Subcutaneous adipose tissue (tissue), 4 donors: Measurements from ENCODE around the gene CBLC. TPM values are rescaled to one million over a fixed set of nuclear protein-coding genes. Genes with fewer than 3 reads are reported as not detected.

Source experiments
- total RNA-seq, 4 donors: library from RNA; depleted of rRNA; stranded (reverse); fragments of >200 nt; gene quantifications; one replicate each; pipeline ENCODE4 v1.1.0, GENCODE V29; 2016
- TF ChIP-seq, protein P1 (sequence below): fragments of 450-650 bp; IDR thresholded peaks from one replicate; pipeline ENCODE4 v1.5.1; 2016; ENCODE audit warnings: low read depth, mild to moderate bottlenecking, control low read depth, antibody characterized with exemption, moderate library complexity

Gene CBLC
- total RNA-seq, 4 donors from 2014 or later: not detected

DNA sequence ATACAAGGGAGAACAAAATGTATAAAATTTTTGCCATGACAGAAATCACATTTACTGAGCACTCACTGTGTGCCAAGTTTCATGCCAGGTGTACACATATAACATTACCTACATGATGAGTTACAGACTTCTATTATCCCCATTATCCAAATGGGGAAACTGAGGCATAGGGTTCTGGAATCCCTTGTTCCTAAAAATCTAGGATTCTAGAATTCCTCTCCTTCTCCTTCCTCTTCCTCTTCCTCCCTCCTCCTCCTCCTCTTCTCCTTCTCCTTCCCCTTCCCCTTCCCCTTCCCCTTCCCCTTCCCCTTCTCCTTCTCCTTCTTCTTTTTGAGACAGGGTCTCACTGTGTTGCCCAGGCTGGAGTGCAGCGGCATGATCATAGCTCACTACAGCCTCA, 43.3 kb upstream of the CBLC start:
- TF ChIP-seq, protein P1, sequence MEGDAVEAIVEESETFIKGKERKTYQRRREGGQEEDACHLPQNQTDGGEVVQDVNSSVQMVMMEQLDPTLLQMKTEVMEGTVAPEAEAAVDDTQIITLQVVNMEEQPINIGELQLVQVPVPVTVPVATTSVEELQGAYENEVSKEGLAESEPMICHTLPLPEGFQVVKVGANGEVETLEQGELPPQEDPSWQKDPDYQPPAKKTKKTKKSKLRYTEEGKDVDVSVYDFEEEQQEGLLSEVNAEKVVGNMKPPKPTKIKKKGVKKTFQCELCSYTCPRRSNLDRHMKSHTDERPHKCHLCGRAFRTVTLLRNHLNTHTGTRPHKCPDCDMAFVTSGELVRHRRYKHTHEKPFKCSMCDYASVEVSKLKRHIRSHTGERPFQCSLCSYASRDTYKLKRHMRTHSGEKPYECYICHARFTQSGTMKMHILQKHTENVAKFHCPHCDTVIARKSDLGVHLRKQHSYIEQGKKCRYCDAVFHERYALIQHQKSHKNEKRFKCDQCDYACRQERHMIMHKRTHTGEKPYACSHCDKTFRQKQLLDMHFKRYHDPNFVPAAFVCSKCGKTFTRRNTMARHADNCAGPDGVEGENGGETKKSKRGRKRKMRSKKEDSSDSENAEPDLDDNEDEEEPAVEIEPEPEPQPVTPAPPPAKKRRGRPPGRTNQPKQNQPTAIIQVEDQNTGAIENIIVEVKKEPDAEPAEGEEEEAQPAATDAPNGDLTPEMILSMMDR: no peak

DNA sequence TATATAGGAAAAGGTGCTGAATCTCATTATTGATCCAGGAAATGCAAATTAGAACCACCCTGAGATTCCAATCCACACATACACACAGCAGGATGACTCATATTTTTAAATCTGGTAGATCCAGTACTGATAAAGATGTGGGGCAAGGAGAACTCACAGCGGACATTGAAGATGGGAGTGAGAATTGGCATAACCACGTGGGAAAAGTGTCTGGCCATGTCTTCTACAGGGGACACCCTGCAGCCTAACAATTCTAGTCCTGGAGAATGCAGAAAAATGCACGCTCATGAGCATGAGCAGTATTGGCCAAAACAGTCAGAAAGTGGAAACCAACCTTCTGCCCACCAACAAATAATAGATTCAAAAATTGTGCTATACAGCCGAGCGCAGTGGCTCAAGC, 42.7 kb upstream of the CBLC start:
- TF ChIP-seq, protein P1: no peak

DNA sequence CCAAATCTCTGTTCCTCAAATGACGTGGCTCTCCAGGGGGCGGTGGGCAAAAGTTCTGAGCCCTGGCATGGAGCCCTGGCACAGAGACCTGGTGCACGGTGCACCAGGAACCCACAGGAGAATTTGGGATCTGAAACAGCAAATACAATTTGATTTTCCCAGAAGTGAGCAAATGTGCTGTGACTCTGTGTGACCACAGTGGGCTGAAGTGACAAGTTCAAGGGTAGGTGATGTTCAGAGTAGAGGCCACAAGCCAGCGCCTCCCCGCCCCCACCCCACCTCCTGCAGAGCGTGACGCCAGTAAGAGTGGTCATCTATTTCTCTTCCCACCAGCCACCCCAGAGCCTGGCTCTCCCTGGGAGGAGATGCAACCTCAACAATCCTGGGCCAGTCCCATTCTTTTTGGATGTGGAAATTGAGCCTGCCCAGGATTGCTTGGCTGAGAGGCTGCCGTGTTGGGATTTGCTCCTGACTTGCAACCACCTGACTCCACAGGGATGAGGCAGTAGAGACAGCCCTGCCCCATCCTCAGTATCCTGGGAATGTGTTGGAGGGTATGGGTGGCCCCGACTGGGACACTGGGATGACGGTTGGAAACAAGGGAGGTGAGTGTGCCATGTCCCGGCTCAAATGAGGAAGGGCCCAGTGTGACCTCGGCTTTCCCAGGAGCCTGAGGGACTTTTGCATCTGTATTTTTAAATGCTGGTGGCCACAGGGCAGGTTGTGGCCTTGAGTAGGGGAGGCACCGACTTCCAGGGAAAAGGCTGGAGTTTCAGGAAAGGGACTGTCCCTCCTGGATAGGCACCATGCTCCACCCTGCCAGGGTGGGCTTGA, 40.2 kb upstream of the CBLC start:
- TF ChIP-seq, protein P1: no peak

DNA sequence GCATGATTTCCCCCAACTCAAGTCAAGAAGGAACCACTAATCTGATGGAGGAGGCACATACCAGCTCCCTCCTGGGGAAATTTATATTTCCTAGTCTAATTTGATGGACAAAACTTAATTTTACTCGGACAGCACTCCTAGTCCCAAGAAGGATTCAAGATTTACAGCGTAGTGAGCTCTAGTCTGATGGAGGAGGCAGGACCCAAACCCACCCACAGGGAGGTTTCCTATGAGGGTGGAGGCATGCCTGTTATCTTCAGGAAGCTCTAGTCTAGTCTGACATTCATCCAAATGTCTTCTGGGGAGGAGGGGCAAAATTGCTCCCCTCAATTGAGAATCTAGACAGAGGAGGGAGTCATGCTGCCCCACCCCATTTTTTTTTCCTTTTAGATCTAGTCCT, 39.6 kb upstream of the CBLC start:
- TF ChIP-seq, protein P1: no peak

DNA sequence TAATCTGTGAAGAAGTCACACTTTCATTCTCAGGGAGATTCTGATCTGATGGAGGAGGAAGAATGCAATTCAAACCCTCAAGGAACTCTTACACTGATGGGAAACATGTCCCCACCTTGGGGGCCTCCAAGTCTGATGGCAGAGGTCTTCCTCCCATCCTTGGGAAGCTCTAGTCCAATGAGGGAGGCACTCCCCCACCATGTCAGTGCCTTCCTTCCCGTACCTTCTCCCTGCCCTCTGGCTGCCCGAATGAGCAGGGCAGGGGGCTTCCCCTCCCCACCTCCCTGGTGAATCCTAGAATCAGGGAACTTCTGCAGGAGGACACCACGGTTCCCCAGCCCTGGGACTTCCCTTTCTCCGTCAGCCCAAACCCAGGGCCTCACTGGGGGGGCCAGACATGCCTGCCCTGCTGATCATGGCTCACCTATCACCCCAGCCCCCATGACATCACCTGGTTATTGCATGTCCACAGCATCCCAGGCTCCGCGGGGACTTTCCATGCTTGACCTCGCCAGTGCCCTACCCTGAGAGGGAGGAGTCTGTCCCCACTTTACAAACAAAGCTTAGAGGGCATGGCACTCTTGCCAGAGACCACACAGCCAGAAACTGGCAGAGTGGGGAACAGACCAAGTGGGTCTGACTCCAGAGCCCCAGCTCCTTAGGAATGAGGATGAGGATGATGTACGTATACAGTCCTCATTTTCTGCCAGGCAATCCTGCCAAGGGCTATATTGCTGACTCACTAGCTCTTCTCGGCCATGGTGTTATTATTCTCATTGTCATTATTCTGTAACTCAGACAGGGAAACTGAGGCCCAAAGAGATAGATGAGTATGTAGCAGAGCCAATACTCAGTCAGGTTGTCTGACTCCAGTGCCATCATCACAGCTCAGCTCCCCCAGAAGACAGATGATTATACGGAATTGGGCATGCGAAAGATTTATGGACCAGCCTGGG, 38.8 kb upstream of the CBLC start:
- TF ChIP-seq, protein P1: no peak

DNA sequence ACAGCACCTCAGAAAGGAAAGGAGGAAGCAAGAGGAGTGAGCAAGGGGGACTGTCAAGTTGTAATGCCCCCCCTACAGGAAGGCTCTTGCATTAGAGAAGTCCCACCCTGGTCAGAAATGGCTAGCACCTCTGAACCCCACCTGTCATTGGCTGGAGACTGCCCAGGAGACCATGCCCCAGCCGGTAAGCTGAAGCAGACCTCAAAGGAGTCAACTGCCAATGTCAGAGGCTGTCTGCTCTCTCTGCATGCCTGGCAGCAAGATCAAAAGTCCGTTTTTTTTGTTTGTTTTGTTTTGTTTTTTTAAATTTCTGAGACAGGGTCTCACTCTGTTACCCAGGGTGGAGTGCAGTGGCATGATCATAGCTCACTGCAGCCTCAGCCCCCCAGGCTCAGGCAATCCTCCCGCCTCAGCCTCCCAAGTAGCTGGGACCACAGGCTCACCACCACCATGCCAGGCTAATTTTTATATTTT, 37.3 kb upstream of the CBLC start:
- TF ChIP-seq, protein P1: no peak

DNA sequence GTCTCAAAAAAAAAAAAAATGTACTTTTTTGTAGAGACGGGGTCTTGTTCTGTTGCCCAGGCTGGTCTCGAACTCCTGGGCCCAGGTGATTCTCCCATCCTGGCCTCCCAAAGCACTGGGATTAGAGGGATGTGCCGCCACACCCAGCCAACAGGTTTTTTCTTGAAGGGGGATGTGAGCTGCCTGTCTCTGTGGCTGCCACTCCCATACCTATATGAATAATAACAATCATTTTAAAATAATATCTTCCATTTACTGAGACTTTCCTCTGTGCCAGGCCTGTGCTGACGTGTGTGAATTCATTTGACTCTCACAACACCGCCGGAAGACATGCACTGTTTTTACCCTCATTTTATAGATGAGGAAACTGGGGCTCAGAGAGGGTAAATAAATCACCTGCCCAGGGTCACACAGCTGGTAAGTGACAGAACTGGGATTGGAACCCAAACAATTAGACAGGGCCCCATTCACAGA, 36.4 kb upstream of the CBLC start:
- TF ChIP-seq, protein P1: no peak
